Measurements from ENCODE around the gene PPFIA2.

The PPFIA2 gene

DNA sequence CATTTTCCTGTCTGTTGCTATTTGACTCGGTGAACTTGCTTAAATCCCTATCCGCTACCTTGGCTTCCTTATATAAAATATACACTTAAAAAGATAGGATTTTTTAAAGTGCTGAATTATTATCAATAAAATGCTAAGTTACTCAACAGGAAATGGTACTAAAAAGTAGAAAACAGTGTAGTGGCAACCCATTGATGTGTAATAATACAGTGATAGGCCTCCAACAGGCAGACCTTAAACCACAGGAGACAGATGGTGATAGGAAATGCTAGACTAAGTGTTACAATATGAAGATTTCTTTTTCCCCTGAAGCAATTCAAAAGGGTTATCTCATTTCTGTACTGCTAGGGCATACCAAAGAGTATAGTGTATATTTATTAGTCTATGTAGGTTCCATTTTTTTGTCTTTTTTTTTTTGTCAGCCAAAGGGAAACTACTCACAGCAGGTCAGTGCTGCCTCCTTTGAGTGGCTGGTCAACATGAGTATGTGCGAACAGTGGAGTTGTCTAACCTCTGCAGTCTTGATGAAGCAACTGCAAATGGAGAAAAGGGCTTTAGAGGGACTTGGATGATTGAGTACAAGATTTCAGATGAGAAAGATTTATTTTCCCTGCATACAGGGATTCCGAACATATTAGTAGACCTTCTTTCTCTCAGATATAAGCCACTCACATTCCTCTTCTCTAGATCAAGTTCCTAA lies 497.5 kb downstream of the PPFIA2 start:
- H3K4me2 ChIP-seq (ENCODE audit: low read depth, low read length, poor library complexity, severe bottlenecking): no peak overlapping the region
- H3K9me2 ChIP-seq (replicated peaks; ENCODE audit: low read depth, low read length): no peaks in the 10 kb centered on the region
- no peak for TF ChIP-seq EZH2phosphoT487 (IDR thresholded peaks at IDR 0.05; ENCODE audit: borderline replicate concordance)
- TF ChIP-seq CTCF (conservative IDR thresholded peaks at IDR 0.05; ENCODE audit: low read length): no peak
- no peak overlapping the region for H2AFZ ChIP-seq (ENCODE audit: low read length)
- no peaks in the 10 kb centered on the region for H3K36me3 ChIP-seq (ENCODE audit: insufficient read depth, low read length)
- no peaks in the 10 kb centered on the region for H4K20me1 ChIP-seq (ENCODE audit: insufficient read depth, low read length, poor library complexity, severe bottlenecking)
- H3K79me2 ChIP-seq (ENCODE audit: insufficient read depth, low read length): no peaks in the 10 kb centered on the region
- H3K4me3 ChIP-seq (ENCODE audit: low read length, poor library complexity, severe bottlenecking): no peak overlapping the region
- H3K27me3 ChIP-seq (ENCODE audit: insufficient read depth, low read length, poor library complexity, severe bottlenecking): no peaks in the 10 kb centered on the region
- no peaks in the 10 kb centered on the region for H3K9me3 ChIP-seq (ENCODE audit: insufficient read depth, low read depth, low read length)
- H3K4me1 ChIP-seq (ENCODE audit: insufficient read depth, low read length, poor library complexity, severe bottlenecking): no peaks in the 10 kb centered on the region
- H3K9ac ChIP-seq (ENCODE audit: low read depth, low read length, poor library complexity, severe bottlenecking): no peak overlapping the region
- H3F3A ChIP-seq (ENCODE audit: low read depth): no peaks in the 10 kb centered on the region

DNA sequence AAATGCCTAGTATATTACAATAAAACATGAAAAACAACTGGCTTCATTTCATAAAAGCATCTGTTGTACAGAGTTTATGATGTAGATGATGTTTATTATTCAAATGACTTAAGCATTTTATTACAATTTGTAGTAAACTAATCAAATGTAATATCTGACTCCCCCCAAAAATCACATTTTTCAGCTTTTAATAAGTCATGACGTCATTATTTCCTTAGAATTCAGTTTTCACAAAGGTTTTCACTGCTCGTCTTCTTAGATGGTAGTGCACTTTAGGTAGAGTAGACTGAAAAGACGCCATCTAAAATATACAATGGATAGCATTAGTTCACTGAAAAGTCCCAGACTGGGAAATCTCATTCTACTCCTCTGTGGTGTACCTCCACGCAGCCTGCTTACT lies 499.8 kb downstream of the PPFIA2 start:
- H3K27me3 ChIP-seq (ENCODE audit: insufficient read depth, low read length, poor library complexity, severe bottlenecking): no peaks in the 10 kb centered on the region
- H3K79me2 ChIP-seq (ENCODE audit: insufficient read depth, low read length): no peaks in the 10 kb centered on the region
- no peaks in the 10 kb centered on the region for H3F3A ChIP-seq (ENCODE audit: low read depth)
- TF ChIP-seq EZH2phosphoT487 (IDR thresholded peaks at IDR 0.05; ENCODE audit: borderline replicate concordance) (no peak), CTCF (conservative IDR thresholded peaks at IDR 0.05; ENCODE audit: low read length) (no peak)
- H3K9me3 ChIP-seq (ENCODE audit: insufficient read depth, low read depth, low read length): no peaks in the 10 kb centered on the region
- no peaks in the 10 kb centered on the region for H3K4me1 ChIP-seq (ENCODE audit: insufficient read depth, low read length, poor library complexity, severe bottlenecking)
- no peak overlapping the region for H2AFZ ChIP-seq (ENCODE audit: low read length)
- H3K9me2 ChIP-seq (replicated peaks; ENCODE audit: low read depth, low read length): no peaks in the 10 kb centered on the region
- H3K4me3 ChIP-seq (ENCODE audit: low read length, poor library complexity, severe bottlenecking): no peak overlapping the region
- H3K4me2 ChIP-seq (ENCODE audit: low read depth, low read length, poor library complexity, severe bottlenecking): no peak overlapping the region
- H3K36me3 ChIP-seq (ENCODE audit: insufficient read depth, low read length): no peaks in the 10 kb centered on the region
- H3K9ac ChIP-seq (ENCODE audit: low read depth, low read length, poor library complexity, severe bottlenecking): no peak overlapping the region
- H4K20me1 ChIP-seq (ENCODE audit: insufficient read depth, low read length, poor library complexity, severe bottlenecking): no peaks in the 10 kb centered on the region

DNA sequence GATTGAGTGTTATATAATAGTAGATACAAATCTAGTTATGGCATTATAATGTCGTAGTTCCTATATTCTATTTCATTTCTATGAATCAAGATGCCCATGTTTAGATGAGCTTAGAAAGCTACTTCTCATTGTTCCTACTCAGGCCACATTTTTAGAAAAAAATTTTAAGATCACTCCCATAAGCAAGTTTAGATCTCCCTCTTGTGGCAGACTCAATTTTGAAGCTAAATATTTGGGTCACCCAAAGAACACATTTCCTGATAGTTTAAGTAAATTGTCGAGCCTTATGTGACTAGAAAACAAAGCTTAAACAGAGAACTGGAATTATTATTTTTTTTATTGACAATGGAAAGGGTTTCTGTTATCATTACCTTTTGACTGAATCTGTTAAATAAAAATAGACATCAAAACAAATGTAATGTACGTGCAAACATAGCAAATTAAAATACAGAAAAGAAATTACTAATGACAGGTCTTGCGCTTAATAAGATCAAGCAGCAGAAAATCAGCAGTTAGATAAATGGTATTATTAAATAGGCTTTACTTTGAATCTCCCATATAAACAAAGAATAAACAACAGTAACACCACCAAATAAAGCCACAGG lies 501.1 kb downstream of the PPFIA2 start:
- Histone ChIP-seq H3K4me1 (ENCODE audit: insufficient read depth, low read length, poor library complexity, severe bottlenecking) (no peaks in the 10 kb centered on the region), H3K36me3 (ENCODE audit: insufficient read depth, low read length) (no peaks in the 10 kb centered on the region), H3F3A (ENCODE audit: low read depth) (no peaks in the 10 kb centered on the region), H3K9me2 (replicated peaks; ENCODE audit: low read depth, low read length) (no peaks in the 10 kb centered on the region), H2AFZ (ENCODE audit: low read length) (peak overlapping the region; percentile 64; the same call in 1 of the 2 replicates), H3K9me3 (ENCODE audit: insufficient read depth, low read depth, low read length) (no peaks in the 10 kb centered on the region), H3K9ac (ENCODE audit: low read depth, low read length, poor library complexity, severe bottlenecking) (no peak overlapping the region), H3K4me2 (ENCODE audit: low read depth, low read length, poor library complexity, severe bottlenecking) (peak overlapping the region; percentile 17), H3K4me3 (ENCODE audit: low read length, poor library complexity, severe bottlenecking) (peak overlapping the region; percentile 27), H4K20me1 (ENCODE audit: insufficient read depth, low read length, poor library complexity, severe bottlenecking) (no peaks in the 10 kb centered on the region), H3K79me2 (ENCODE audit: insufficient read depth, low read length) (no peaks in the 10 kb centered on the region), H3K27me3 (ENCODE audit: insufficient read depth, low read length, poor library complexity, severe bottlenecking) (no peaks in the 10 kb centered on the region)
- TF ChIP-seq CTCF (conservative IDR thresholded peaks at IDR 0.05; ENCODE audit: low read length) (peak; percentile 64), EZH2phosphoT487 (IDR thresholded peaks at IDR 0.05; ENCODE audit: borderline replicate concordance) (no peak)

All from Loucy (cell line).